Gastrocnemius medialis (tissue), 4 donors: ENCODE data around the gene KIF4B. TPM values are rescaled to one million over a fixed set of nuclear protein-coding genes. Genes with fewer than 3 reads are reported as not detected.
"Not testable (repeated sequence)": the region's sequence is repeated elsewhere in the genome, so short reads cannot be mapped to it uniquely, and the experiment has no call there.

Experiments
- ATAC-seq, 2 donors: fragments of 150-250 bp; one replicate each; pipeline ENCODE4 v1.9.1; 2016
- DNase-seq, 2 donors: peaks; one replicate each; pipeline ENCODE4 v3.0.0-alpha.2; 2019
- H3K27ac ChIP-seq, 4 donors: fragments of 200-600 bp; sonication (generic); 1 replicate in 1 of 4; 2 replicates in 3 of 4; pipeline ENCODE4 v1.5.1; 2016 to 2018; ENCODE audit warnings: mild to moderate bottlenecking in 2 of 4, moderate library complexity in 1 of 4
- H3K27me3 ChIP-seq, 3 donors: fragments of 200-600 bp; sonication (generic) in 2 of 3; 1 replicate in 1 of 3; 2 replicates in 2 of 3; pipeline versions ENCODE4 v1.5.1 to v1.6.0; 2016 to 2019; ENCODE audit warnings: mild to moderate bottlenecking in 1 of 3, moderate library complexity in 1 of 3
- H3K36me3 ChIP-seq, 2 donors: fragments of 200-600 bp; sonication (generic) in 1 of 2; one replicate each; pipeline ENCODE4 v1.5.1; 2017 to 2018
- H3K4me1 ChIP-seq, 2 donors: fragments of 200-600 bp; sonication (generic) in 1 of 2; one replicate each; pipeline ENCODE4 v1.5.1; 2016 to 2017; ENCODE audit warnings: mild to moderate bottlenecking in 2 of 2
- H3K4me3 ChIP-seq, 4 donors: fragments of 200-600 bp; sonication (generic) in 3 of 4; 1 replicate in 1 of 4; 2 replicates in 3 of 4; pipeline ENCODE4 v1.5.1; 2016 to 2019; ENCODE audit warnings: mild to moderate bottlenecking in 2 of 4
- H3K9me3 ChIP-seq, 3 donors: fragments of 200-600 bp; sonication (generic) in 2 of 3; 1 replicate in 1 of 3; 2 replicates in 2 of 3; pipeline ENCODE4 v1.5.1; 2016 to 2019
- POLR2A ChIP-seq, 2 donors: fragments of 450-650 bp; IDR thresholded peaks; one replicate each; pipeline ENCODE4 v1.6.1; 2017; ENCODE audit warnings: antibody characterized with exemption in 2 of 2, mild to moderate bottlenecking in 2 of 2, moderate library complexity in 2 of 2
- in situ Hi-C, 4 donors: fragments of 200-750 bp; cut with MboI; loops; one replicate each; pipeline versions ENCODE4 v1.15.0 to v1.8.0; 2017; ENCODE audit warnings: low sequenced_read_pairs in 4 of 4
- intact Hi-C: fragments of 100-400 bp; cut with DNase I; formaldehyde crosslinking; loops from one replicate; pipeline ENCODE4 v1.15.1; 2023; ENCODE audit warnings: low total_unique reads
- total RNA-seq, 4 donors: library from RNA; depleted of rRNA; stranded (reverse); fragments of >200 nt; gene quantifications; one replicate each; pipeline versions ENCODE4 v1.1.0 to v1.2.3, GENCODE V29; 2016
- TF ChIP-seq, protein P1 (sequence below), 5 experiments: fragments of 450-650 bp in 3 of 5; fragments of 200-600 bp in 2 of 5; sonication (generic) in 2 of 5; IDR thresholded peaks in 4 of 5; conservative IDR thresholded peaks in 1 of 5; 1 replicate in 4 of 5; 2 replicates in 1 of 5; pipeline ENCODE4 v1.5.1; 2016 to 2019; ENCODE audit warnings: antibody characterized with exemption in 5 of 5, mild to moderate bottlenecking in 3 of 5, moderate library complexity in 3 of 5

The KIF4B gene
- total RNA-seq, 4 donors from 2014 or later: 0.10 to 0.16 TPM; not detected in 2

DNA sequence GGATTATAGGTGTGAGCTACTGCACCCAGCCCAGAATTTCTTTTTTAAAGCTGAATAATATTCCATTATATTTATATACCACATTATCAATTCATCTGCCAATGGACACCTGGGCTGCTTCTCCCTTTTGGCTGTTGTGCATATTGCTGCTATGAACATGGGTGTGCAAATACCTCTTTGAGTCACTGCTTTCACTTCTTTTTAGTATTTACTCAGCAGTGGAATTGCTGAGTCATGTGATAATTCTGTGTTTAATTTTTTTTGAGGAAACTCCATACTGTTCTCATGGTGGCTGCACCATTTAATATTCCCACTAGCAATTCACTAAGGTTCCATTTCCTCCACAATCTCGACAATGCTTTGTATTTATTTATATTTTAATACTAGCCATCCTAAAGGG, 36.1 kb upstream of the KIF4B start:
- no peak for DNase-seq
- H3K36me3 ChIP-seq: peaks cover 0 to 5% of the 10 kb centered on the region in 2 donors
- in situ Hi-C loops: no loop called here
- H3K4me3 ChIP-seq: no peak overlapping the region
- H3K4me1 ChIP-seq: no peaks in the 10 kb centered on the region
- no peaks in the 10 kb centered on the region for H3K27me3 ChIP-seq
- ATAC-seq: no peak
- H3K9me3 ChIP-seq: no peaks in the 10 kb centered on the region
- H3K27ac ChIP-seq: no peak overlapping the region
- intact Hi-C loops: no loop called here
- TF ChIP-seq POLR2A (IDR thresholded peaks at IDR 0.05): no peak
- TF ChIP-seq, protein P1, sequence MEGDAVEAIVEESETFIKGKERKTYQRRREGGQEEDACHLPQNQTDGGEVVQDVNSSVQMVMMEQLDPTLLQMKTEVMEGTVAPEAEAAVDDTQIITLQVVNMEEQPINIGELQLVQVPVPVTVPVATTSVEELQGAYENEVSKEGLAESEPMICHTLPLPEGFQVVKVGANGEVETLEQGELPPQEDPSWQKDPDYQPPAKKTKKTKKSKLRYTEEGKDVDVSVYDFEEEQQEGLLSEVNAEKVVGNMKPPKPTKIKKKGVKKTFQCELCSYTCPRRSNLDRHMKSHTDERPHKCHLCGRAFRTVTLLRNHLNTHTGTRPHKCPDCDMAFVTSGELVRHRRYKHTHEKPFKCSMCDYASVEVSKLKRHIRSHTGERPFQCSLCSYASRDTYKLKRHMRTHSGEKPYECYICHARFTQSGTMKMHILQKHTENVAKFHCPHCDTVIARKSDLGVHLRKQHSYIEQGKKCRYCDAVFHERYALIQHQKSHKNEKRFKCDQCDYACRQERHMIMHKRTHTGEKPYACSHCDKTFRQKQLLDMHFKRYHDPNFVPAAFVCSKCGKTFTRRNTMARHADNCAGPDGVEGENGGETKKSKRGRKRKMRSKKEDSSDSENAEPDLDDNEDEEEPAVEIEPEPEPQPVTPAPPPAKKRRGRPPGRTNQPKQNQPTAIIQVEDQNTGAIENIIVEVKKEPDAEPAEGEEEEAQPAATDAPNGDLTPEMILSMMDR (IDR thresholded peaks at IDR 0.05 in 4 of 5, conservative IDR thresholded peaks at IDR 0.05 in 1 of 5): no peak

DNA sequence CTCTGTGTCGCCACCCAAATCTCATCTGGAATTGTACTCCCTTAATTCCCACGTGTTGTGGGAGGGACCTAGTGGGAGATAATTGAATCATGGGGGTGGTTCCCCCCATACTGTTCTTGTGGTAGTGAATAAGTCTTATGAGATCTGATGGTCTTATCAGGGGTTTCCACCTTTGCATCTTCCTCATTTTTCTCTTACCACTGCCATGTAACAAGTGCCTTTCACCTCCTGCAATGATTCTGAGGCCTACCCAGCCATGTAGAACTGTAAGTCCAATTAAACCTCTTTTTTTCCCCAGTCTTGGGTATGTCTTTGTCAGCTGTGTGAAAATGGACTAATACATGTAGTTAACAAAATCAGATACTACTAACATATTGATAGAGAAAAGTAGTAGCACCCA, 35.3 kb upstream of the KIF4B start:
- DNase-seq, H3K4me1 ChIP-seq, H3K4me3 ChIP-seq, H3K36me3 ChIP-seq, H3K27me3 ChIP-seq, ATAC-seq, in situ Hi-C loops, H3K27ac ChIP-seq, intact Hi-C loops, H3K9me3 ChIP-seq: not testable (repeated sequence)

DNA sequence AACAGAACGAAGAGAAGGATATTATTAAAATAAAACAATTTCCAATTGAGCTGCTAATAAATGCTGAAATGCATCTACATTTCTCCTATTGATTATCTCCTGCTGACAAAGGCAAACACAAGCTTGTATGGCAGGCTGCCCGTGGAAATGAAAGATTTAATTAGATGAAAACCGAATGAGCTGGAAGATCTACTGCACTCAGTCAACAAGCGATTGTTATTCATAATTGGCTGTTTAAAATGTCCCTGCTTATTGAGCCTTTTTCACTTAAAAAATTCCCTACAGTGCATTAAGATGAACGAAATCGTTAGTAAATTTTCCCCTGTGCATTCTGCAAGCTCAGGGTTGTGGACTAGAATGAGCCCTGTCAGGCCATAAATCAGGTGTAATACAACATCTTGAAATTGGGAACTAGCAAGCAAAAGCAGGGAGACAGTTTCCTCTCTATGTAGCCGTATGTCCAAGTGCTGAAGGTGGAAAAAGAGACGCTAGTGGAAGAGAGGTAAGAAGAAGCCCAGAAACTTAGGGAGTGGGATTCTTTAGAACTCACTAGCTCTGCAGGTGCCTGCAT, 28.5 kb upstream of the KIF4B start:
- Histone ChIP-seq H3K27me3 (no peaks in the 10 kb centered on the region), H3K4me3 (no peak overlapping the region), H3K9me3 (no peaks in the 10 kb centered on the region), H3K36me3 (no peaks in the 10 kb centered on the region), H3K27ac (no peak overlapping the region), H3K4me1 (no peaks in the 10 kb centered on the region)
- no peak for ATAC-seq
- in situ Hi-C loops: no loop called here
- TF ChIP-seq POLR2A (IDR thresholded peaks at IDR 0.05): no peak
- TF ChIP-seq, protein P1 (IDR thresholded peaks at IDR 0.05 in 4 of 5, conservative IDR thresholded peaks at IDR 0.05 in 1 of 5): no peak
- intact Hi-C loops: no loop called here
- DNase-seq: no peak

DNA sequence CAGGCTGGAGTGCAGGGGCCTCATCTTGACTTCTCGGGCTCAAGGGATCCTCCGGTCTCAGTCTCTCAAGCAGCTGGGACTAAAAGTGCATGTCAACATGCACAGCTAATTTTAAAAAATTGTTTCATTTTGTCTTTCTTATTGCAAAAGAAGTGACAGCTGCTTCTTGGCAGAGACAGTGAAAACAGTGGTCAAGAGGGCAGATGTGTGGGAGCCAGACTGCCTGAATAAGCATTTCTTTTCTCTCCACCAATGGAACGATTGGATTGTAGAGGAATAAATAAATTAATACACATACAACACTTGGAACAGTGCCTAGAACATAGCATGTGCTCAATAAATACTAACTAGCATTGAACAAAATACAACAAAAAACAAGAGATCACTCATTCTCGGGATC, 27.4 kb upstream of the KIF4B start:
- H3K27ac ChIP-seq: no peak overlapping the region
- in situ Hi-C loops (no loop called here), intact Hi-C loops (no loop called here)
- H3K36me3 ChIP-seq: no peaks in the 10 kb centered on the region
- no peaks in the 10 kb centered on the region for H3K9me3 ChIP-seq
- no peaks in the 10 kb centered on the region for H3K4me1 ChIP-seq
- H3K27me3 ChIP-seq: no peaks in the 10 kb centered on the region
- TF ChIP-seq, protein P1 (IDR thresholded peaks at IDR 0.05 in 4 of 5, conservative IDR thresholded peaks at IDR 0.05 in 1 of 5): no peak
- TF ChIP-seq POLR2A (IDR thresholded peaks at IDR 0.05): no peak
- no peak for DNase-seq
- no peak overlapping the region for H3K4me3 ChIP-seq
- peak in 1 of 2 donors; percentile 30 for ATAC-seq

DNA sequence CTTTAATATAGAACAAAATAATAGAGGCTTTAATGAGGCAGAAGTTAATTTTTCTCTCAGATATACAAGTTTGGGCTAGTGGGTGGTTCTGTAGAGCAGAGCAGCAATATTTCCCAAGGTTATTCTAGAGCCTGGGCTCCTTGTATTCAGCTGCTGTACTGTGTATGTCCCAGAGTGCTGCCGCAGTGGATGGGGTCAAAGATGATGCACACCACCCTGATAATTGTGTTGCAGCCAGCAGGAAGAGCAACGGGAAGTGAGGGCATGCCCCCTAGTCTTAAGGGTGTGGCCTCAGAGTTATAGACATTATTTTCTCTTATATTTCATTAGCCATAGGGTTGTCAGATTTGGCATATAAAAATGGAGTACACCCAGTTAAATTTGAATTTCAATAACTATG, 23.9 kb upstream of the KIF4B start:
- DNase-seq: no peak
- H3K27ac ChIP-seq: no peak overlapping the region
- TF ChIP-seq, protein P1 (IDR thresholded peaks at IDR 0.05 in 4 of 5, conservative IDR thresholded peaks at IDR 0.05 in 1 of 5): no peak
- TF ChIP-seq POLR2A (IDR thresholded peaks at IDR 0.05): no peak
- intact Hi-C loops: no loop called here
- H3K4me3 ChIP-seq: no peak overlapping the region
- no peaks in the 10 kb centered on the region for H3K9me3 ChIP-seq
- no peaks in the 10 kb centered on the region for H3K27me3 ChIP-seq
- ATAC-seq: no peak
- in situ Hi-C loops: no loop called here
- H3K36me3 ChIP-seq: no peaks in the 10 kb centered on the region
- H3K4me1 ChIP-seq: no peaks in the 10 kb centered on the region
